Upper lobe of right lung (tissue), 1 donor: ENCODE data around the gene SLAMF6. TPM values are rescaled to one million over a fixed set of nuclear protein-coding genes. Genes with fewer than 3 reads are reported as not detected.
"Not testable (repeated sequence)": the region's sequence is repeated elsewhere in the genome, so short reads cannot be mapped to it uniquely, and the experiment has no call there.

Experiments
- ATAC-seq: fragments of 200-7000 bp; cut with Tn5 transposase; one replicate; pipeline ENCODE4 v1.9.1; 2020; ENCODE audit warnings: mild to moderate bottlenecking, moderate library complexity
- DNase-seq: peaks from one replicate; pipeline ENCODE4 v3.0.0-alpha.2; 2020
- H3K27ac ChIP-seq: fragments of 200-600 bp; one replicate; pipeline ENCODE4 v1.8.0; 2022
- H3K27me3 ChIP-seq: fragments of 200-600 bp; one replicate; pipeline ENCODE4 v1.8.0; 2022; ENCODE audit warnings: mild to moderate bottlenecking
- H3K36me3 ChIP-seq: fragments of 200-600 bp; one replicate; pipeline ENCODE4 v1.8.0; 2022
- H3K4me1 ChIP-seq: fragments of 200-600 bp; one replicate; pipeline ENCODE4 v1.8.0; 2022
- H3K4me3 ChIP-seq: fragments of 200-600 bp; one replicate; pipeline ENCODE4 v1.8.0; 2022; ENCODE audit warnings: mild to moderate bottlenecking
- H3K9me3 ChIP-seq: fragments of 200-600 bp; one replicate; pipeline ENCODE4 v1.8.0; 2022
- intact Hi-C: fragments of 100-400 bp; cut with DNase I; formaldehyde crosslinking; loops from one replicate; pipeline ENCODE4 v1.11.0; 2022
- total RNA-seq: library from RNA; stranded (reverse); fragmentation: NEBNext Ultra II Directional; extraction: Animal tissue kit (Norgen Biotek cat#: 25700); gene quantifications from one replicate; pipeline ENCODE4 v1.2.1, GENCODE V29; 2021
- TF ChIP-seq, protein P1 (sequence below): fragments of 200-600 bp; IDR thresholded peaks from one replicate; pipeline ENCODE4 v1.8.0; 2022; ENCODE audit warnings: antibody characterized with exemption
- donor health status: DM: no; HTN: yes; CAD: no; lungs with severe emphysema.

The SLAMF6 gene
- total RNA-seq, 1 donor from 2014 or later, result 4.4 TPM

DNA sequence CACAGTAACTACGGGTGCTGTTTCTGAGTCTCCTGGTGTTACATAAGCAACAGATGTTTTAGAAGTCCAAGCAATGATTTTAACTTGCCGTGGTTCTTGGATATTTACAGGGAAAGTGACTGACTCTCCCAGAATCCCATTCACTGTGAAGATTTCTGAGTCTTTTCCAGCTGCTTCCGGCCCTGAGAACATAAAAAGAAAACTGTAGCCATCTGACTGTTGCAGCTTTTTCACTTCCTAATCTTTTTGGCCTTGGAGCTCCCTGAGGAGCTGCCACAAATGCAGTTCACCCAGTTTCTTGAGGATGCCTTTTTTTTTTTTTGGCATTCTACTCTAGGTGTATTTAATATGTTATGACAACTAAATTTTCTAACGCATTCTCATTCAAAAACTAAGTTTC is 42.5 kb upstream of the SLAMF6 start:
- intact Hi-C loops, result no loop called here
- DNase-seq (no peak), ATAC-seq (no peak)
- peaks cover 8% of the 10 kb centered on the region for H3K4me1 ChIP-seq
- peak overlapping the region; percentile 36 for H3K27ac ChIP-seq
- no peaks in the 10 kb centered on the region for H3K36me3 ChIP-seq
- no peaks in the 10 kb centered on the region for H3K27me3 ChIP-seq
- no peaks in the 10 kb centered on the region for H3K9me3 ChIP-seq
- TF ChIP-seq, protein P1, sequence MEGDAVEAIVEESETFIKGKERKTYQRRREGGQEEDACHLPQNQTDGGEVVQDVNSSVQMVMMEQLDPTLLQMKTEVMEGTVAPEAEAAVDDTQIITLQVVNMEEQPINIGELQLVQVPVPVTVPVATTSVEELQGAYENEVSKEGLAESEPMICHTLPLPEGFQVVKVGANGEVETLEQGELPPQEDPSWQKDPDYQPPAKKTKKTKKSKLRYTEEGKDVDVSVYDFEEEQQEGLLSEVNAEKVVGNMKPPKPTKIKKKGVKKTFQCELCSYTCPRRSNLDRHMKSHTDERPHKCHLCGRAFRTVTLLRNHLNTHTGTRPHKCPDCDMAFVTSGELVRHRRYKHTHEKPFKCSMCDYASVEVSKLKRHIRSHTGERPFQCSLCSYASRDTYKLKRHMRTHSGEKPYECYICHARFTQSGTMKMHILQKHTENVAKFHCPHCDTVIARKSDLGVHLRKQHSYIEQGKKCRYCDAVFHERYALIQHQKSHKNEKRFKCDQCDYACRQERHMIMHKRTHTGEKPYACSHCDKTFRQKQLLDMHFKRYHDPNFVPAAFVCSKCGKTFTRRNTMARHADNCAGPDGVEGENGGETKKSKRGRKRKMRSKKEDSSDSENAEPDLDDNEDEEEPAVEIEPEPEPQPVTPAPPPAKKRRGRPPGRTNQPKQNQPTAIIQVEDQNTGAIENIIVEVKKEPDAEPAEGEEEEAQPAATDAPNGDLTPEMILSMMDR, result no peak
- no peak overlapping the region for H3K4me3 ChIP-seq

DNA sequence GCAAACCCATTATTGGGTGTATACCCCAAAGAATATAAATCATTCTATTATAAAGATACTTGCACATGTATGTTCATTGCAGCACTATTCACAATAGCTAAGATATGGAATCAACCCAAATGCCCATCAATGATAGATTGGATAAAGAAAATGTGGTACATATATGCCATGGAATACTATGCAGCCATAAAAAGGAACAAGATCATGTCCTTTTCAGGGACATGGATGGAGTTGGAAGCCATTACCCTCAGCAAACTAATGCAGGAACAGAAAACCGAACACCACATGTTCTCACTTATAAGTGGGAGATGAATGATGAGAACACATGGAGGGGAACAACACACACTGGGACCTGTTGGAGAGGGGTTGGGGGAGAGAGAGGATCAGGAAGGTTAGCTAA is 40.2 kb upstream of the SLAMF6 start:
- H3K27ac ChIP-seq, intact Hi-C loops, H3K4me3 ChIP-seq, H3K27me3 ChIP-seq, DNase-seq, H3K36me3 ChIP-seq, H3K4me1 ChIP-seq, ATAC-seq, H3K9me3 ChIP-seq: not testable (repeated sequence)

DNA sequence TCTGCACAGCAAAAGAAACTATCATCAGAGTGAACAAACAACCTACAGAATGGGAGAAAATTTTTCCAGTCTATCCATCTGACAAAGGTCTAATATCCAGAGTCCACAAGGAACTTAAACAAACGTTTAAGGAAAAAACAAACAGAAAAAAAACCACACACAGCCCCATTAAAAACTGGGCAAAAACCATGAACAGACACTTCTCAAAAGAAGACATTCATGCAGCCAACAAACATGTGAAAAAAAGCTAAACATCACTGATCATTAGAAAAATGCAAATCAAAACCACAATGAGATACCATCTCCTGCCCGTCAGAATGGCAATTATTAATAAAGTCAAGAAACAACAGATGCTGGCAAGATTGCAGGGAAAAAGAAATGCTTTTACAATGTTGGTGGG is 39.7 kb upstream of the SLAMF6 start:
- H3K27ac ChIP-seq, H3K27me3 ChIP-seq, H3K4me1 ChIP-seq, H3K4me3 ChIP-seq, intact Hi-C loops, ATAC-seq, H3K9me3 ChIP-seq, DNase-seq, H3K36me3 ChIP-seq: not testable (repeated sequence)

DNA sequence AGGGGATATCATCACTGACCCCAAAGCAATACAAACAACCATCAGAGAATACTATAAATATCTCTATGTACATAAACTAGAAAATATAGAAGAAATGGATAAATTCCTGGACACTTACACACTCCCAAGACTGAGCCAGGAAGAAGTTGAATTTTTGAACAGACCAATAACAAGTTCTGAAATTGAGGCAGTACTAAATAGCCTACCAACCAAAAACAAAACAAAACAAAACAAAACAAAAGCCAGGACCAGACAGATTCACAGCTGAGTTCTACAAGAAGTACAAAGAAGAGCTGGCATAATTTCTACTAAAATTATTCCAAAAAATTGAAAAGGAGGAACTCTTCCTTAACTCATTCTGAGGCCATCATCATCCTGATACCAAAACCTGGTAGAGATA is 37.8 kb upstream of the SLAMF6 start:
- Histone ChIP-seq H3K27ac (no peak overlapping the region), H3K4me1 (peaks cover 2% of the 10 kb centered on the region), H3K9me3 (no peaks in the 10 kb centered on the region), H3K4me3 (no peak overlapping the region), H3K36me3 (no peaks in the 10 kb centered on the region), H3K27me3 (no peaks in the 10 kb centered on the region)
- ATAC-seq (no peak), DNase-seq (no peak)
- TF ChIP-seq, protein P1, result no peak
- intact Hi-C loops, result no loop called here

DNA sequence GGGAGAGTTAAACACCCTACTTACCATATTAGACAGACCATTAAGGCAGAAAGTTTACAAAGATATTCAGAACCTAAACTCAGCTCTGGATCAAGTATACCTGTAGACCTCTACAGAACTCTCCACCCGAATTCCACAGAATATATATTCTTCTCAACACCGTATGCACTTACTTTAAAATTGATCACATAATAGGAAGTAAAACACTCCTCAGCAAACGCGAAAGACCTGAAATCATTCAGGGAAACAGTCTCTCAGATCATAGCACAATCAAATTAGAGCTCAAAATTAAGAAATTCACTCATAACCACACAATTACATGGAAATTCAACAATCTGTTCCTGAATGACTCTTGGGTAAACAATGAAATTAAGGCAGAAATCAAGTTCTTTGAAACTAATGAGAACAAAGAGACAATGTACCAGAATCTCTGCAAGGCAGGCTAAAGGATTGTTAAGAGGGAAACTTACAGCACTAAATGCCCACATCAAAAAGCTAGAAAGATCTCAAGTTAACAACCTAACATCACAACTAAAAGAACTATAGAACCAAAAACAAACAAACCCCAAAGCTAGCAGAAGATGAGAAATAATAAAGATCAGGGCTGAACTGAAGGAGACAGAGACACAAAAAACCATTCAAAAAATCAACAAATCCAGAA is 37.1 kb upstream of the SLAMF6 start:
- Histone ChIP-seq H3K4me3 (no peak overlapping the region), H3K4me1 (no peaks in the 10 kb centered on the region), H3K27me3 (no peaks in the 10 kb centered on the region), H3K9me3 (no peaks in the 10 kb centered on the region), H3K27ac (no peak overlapping the region), H3K36me3 (no peaks in the 10 kb centered on the region)
- DNase-seq, result no peak
- intact Hi-C loops, result no loop called here
- no peak for ATAC-seq
- TF ChIP-seq, protein P1, result no peak

DNA sequence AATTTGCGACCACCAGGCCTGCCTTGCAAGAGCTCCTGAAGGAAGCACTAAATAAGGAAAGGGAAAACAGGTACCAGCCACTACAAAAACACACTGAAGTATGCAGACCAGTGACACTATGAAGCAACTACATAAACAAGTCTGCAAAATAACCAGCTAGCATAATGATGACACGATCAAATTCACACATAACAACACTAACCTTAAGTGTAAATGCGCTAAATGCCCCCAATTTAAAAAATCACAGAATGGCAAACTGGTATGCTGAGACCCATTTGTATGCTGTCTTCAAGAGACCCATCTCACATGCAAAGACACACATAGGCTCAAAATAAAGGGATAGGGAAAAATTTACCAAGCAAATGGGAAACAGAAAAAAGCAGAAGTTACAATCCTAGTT is 36.4 kb upstream of the SLAMF6 start:
- H3K36me3 ChIP-seq, H3K27me3 ChIP-seq, H3K9me3 ChIP-seq, H3K4me1 ChIP-seq, DNase-seq, ATAC-seq, intact Hi-C loops, H3K4me3 ChIP-seq, H3K27ac ChIP-seq: not testable (repeated sequence)

DNA sequence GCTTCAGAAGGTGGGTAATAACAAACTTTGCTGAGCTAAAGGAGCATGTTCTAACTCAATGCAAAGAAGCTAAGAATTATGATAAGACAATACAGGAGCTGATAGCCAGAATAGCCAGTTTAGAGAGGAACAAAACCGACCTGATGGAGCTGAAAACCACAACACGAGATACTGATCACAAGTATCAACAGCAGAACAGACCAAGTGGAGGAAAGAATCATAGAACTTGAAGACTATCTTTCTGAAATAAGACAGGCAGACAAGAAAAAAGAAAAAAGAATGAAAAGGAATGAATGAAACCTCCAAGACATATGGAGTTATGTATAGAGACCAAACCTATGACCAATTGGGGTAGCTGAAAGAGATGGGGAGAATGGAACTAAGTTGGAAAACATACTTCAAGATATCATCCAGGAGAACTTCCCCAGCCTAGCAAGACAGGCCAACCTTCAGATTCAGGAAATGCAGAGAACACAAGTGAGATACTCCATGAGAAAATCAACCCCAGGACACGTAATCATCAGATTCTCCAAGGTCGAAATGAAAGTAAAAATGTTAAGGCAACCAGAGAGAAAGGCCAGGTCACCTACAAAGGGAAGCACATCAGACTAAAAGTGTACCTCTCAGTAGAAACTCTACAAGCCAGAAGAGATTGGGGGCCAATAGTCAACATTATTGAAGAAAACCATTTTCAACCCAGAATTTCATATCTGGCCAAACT is 35.8 kb upstream of the SLAMF6 start:
- Histone ChIP-seq H3K4me1 (no peaks in the 10 kb centered on the region), H3K27ac (no peak overlapping the region), H3K9me3 (no peaks in the 10 kb centered on the region), H3K4me3 (no peak overlapping the region), H3K36me3 (no peaks in the 10 kb centered on the region), H3K27me3 (no peaks in the 10 kb centered on the region)
- DNase-seq, result no peak
- TF ChIP-seq, protein P1, result no peak
- ATAC-seq, result no peak
- intact Hi-C loops, result no loop called here
